IPS-18c (cell line): ENCODE results near the gene CDCP1.

Experiments used
- H3K4me3 ChIP-seq: 2 replicates; pipeline ENCODE4 v1.7.0; 2013; ENCODE audit warnings: low read depth, mild to moderate bottlenecking, low read length, moderate library complexity; ENCODE audit not compliant: insufficient read depth
- H3K9me3 ChIP-seq: one replicate; pipeline ENCODE4 v1.6.1; 2013; ENCODE audit warnings: mild to moderate bottlenecking, low read length, moderate library complexity; ENCODE audit not compliant: control insufficient read depth, insufficient read depth

Gene CDCP1

DNA sequence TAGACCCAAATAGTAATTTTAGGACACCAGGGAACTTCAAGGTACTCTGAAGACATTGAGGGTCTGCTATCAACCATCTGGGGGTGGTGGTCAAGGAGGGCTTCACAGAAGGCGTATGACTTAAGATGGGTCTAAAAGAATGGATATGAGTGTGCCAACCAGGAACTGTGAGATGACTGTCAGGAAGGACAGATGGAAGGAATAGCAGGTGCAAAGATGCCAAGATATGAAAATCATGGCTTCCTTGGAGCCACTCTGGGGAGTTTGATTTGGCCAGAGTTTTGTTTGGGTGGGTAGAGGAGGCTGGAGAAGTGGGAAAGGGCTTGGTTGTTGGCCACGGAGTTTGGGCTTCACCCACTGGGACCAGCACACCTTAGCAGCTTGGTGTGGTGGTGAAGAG lies 21.2 kb downstream of the CDCP1 start:
- Histone ChIP-seq H3K9me3 (no peaks in the 10 kb centered on the region), H3K4me3 (no peak overlapping the region)

DNA sequence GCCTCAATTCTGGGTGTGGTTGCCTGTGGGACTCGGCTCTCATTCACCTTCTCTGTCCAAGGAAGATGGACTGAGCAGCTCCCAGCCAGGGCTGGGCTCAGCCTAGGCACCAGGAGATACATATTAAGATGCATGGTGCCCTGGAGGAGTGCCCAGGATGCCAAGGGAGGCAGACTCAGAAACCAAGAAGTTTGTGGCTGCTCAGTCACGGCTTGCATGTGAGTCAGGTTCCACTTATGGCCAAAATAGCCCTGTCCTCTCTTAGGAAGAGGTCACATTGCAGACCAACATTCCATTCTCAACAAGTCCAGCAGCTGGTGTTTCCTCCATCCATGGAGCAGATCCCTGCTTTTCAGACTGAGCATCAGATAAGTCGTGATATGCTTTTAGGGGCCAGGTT lies 21.8 kb downstream of the CDCP1 start:
- Histone ChIP-seq H3K4me3 (no peak overlapping the region), H3K9me3 (no peaks in the 10 kb centered on the region)

DNA sequence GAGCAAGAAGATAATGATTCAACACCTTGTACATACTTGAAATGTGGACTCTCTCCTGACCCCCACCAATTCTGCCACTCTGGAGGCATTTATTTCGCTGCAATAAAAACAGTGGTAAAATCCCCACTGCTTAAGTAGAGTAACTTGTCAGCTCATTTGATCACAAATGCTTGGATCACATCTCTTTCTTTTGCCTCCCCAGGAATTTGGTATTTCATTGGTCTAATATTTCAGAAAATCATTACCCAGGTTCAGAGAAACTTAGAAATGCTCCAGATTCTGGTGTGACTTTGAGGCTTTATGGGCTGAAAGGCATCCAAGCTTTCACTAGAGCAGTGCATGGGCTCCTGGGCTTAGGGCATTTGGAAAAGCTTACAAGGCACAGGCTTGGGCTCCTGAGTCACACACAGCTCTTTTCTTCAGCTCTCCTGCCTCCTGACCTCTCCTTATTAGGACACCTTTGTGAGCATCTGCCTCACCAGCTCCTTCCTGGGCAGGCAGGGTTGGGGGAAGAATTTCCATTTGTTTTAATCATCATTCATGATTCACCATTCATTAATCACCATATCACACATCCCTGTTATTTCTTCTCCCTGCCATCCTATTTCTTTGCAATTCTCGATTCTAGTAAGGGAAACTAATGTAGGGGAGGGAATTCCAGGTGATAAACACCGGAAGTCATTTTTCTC lies 22.5 kb downstream of the CDCP1 start:
- Histone ChIP-seq H3K9me3 (no peaks in the 10 kb centered on the region), H3K4me3 (no peak overlapping the region)

- no peaks in the 10 kb centered on the region for H3K9me3 ChIP-seq
- H3K4me3 ChIP-seq = no peak overlapping the region
Measured at GRCh38 chr3:45123030-45123429, 23.1 kb downstream of the CDCP1 start.

DNA sequence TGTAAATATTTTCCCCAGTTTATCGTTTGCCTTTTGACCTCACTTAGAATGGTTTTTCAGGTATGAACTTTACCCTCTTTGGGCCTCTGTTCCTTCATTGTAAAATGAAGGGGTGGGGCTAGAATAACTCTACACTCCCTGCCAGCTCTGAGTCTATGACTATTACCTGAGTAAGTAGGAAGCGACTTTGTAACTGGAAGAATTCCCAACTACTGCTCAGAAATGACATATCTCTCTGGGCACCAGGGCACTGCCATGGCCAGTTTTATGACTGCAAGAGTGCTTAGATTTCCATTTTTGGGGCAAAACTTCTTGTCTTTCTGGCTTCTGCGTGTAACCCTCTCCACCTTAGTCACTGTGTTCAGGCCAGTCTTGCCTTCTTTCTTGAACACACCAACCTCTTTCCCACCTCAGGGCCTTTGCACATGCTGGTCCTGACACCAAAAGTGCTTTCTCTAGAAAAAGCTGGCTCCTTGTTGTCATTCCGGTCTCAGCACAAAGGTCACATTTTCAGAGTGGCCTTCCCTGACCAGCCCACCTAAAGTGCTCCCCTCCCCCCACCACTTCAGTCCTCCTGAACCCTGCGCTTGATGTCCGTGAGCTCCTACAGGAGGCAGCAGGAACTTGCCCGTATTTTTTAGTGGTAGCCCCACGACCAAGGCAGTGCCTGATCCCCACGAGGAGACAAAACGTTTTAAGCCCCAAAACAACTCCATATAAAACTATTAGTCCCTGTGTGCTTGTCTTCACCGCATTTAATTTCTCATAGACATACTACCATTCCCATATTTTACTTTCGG lies 25.6 kb downstream of the CDCP1 start:
- no peaks in the 10 kb centered on the region for H3K9me3 ChIP-seq
- H3K4me3 ChIP-seq = no peak overlapping the region

GRCh38 chr3:45119824-45120358 lies 26.3 kb downstream of the CDCP1 start:
- no peaks in the 10 kb centered on the region for H3K9me3 ChIP-seq
- H3K4me3 ChIP-seq = no peak overlapping the region

DNA sequence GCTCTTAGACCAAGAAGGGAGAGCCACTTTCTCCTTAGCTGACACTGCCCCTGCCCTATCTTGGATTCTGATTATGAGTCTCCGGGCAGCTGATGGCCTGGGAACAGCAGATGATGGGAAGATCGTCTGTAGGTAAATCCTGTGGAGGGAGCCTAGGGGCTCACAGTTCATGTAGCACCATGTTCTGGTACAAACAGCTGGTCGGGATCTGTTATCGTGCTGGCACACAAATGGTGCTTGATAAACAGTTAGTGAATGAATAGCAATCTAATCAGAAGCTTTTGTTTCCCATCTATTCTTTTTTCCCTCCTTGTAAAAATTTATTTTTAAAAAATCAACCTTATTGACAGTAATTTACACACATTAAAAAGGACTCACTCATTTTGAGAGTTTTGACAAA lies 26.8 kb downstream of the CDCP1 start:
- H3K4me3 ChIP-seq = no peak overlapping the region
- no peaks in the 10 kb centered on the region for H3K9me3 ChIP-seq

DNA sequence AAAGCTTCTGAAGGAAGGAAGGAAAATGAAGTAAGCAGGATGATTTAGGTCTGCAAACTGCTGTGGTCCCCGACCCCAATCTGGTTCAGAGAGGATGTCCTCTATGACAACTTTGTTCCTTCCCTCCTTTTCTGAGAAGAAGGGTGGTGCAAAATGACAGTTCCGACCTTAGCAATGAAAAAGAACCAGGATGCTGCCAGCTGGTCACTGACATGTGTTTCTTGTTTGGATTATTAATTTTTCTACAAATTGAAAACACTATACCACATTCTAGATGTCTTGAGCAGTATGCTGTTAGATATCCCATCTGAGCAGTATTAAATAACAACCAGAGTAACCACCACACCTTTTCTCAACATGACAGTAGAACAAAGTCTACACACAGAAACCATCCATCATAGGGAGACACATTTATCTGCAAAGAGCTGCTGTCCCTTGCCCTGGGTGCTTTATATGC lies 27.5 kb downstream of the CDCP1 start:
- H3K4me3 ChIP-seq = no peak overlapping the region
- no peaks in the 10 kb centered on the region for H3K9me3 ChIP-seq

GRCh38 chr3:45116350-45116749 lies 29.8 kb downstream of the CDCP1 start:
- no peak overlapping the region for H3K4me3 ChIP-seq
- H3K9me3 ChIP-seq = no peaks in the 10 kb centered on the region

GRCh38 chr3:45113625-45114050 lies 32.5 kb downstream of the CDCP1 start:
- Histone ChIP-seq H3K4me3 (no peak overlapping the region), H3K9me3 (no peaks in the 10 kb centered on the region)

DNA sequence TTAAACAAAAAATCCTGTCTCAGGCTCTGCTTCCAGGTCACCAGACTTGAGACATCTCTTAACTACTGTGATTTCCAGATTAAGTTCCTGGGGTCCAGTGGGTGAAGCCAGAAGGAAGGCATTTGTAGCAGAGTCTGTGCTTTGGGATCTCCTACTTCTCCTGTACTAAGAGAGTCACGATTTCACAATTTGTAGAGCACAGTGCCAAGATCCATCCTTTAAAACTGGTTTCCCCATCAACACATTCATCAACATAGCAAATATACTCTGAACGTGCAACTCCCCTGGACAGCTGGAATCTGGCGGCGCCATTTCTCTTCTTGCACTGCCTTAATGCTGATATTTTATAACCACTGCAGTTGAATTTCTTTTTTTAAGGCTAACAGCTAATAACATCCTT lies 33.2 kb downstream of the CDCP1 start:
- H3K4me3 ChIP-seq = no peak overlapping the region
- H3K9me3 ChIP-seq = no peaks in the 10 kb centered on the region

GRCh38 chr3:45110509-45110833 lies 35.7 kb downstream of the CDCP1 start:
- Histone ChIP-seq H3K9me3 (no peaks in the 10 kb centered on the region), H3K4me3 (no peak overlapping the region)

DNA sequence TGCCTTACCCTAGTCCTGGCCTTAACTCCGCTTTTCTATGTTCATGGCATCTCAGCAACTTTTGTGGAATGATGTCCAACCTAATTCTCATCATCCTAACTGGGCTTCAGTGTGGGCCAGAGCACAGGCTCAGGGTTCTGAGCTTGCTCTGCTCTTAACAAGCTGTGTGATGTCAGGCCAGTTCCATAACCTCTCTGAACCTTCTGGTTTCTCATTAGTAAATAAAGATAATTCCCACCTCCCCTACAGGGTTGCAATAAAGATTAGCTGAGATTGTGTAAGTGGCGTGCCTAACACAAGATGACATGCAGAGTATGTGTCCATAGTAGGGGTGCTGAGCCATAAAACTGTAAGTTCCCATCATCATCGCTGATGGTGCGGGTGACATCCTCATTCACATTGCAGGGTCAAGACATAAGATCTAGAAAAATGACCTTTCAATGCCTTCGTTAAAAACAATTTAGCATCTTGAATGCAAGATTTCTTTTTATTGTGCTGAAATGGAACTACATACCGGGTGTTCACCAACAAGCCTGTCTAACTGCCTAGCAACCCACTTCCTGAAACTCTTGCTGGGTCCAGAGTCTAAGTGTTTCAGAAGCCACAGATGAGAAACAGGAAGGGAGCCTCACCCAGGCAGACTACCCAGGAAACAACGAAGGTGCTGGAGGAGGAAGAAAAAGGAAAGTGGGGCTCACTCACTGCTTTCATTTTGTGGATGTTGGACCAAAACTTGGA lies 36.2 kb downstream of the CDCP1 start:
- no peak overlapping the region for H3K4me3 ChIP-seq
- H3K9me3 ChIP-seq = no peaks in the 10 kb centered on the region

DNA sequence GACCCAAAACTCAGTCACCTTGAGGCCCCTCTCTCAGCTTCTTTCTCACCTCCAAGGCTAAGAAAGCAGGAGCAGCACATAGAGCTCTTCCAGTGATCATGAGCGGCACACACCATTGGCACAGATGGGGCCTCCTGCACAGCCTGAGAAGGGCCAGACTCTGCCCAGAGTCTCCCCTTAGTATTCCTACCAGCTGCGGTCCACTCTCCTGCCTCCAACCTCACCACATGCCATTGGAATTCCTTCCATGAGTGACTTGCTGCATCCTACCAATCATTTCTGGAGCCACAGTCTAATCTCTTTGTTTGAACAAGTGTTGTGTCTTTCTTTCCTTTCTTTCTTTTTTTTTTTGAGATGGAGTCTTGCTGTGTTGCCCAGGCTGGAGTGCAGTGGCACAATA lies 39.3 kb downstream of the CDCP1 start:
- H3K9me3 ChIP-seq = no peaks in the 10 kb centered on the region

GRCh38 chr3:45105855-45106671 lies 40.1 kb downstream of the CDCP1 start:
- Histone ChIP-seq H3K9me3 (no peaks in the 10 kb centered on the region), H3K4me3 (no peak overlapping the region)

More for the DNA sequence above, 39.3 kb downstream of the CDCP1 start:
- no peak overlapping the region for H3K4me3 ChIP-seq

GRCh38 chr3:45104715-45105711 lies 41.2 kb downstream of the CDCP1 start:
- Histone ChIP-seq H3K4me3 (no peak overlapping the region), H3K9me3 (no peaks in the 10 kb centered on the region)
